Measurements from ENCODE around the gene CCDC54.
"Not testable (repeated sequence)": the region's sequence is repeated elsewhere in the genome, so short reads cannot be mapped to it uniquely, and the experiment has no call there.

The CCDC54 gene

GRCh38 chr3:107377151-107377550 lies at the start of gene CCDC54:
Gene CCDC54, plus strand, starts transcription at chr3:107377439. Its CDS starts 149 bp downstream, at chr3:107377588.
- DNase-seq: no peak

- DNase-seq: no peak
Measured at GRCh38 chr3:107328069-107328468, 49.2 kb upstream of the CCDC54 start.

GRCh38 chr3:107329088-107329487 lies 48.2 kb upstream of the CCDC54 start:
- no peak for DNase-seq

DNA sequence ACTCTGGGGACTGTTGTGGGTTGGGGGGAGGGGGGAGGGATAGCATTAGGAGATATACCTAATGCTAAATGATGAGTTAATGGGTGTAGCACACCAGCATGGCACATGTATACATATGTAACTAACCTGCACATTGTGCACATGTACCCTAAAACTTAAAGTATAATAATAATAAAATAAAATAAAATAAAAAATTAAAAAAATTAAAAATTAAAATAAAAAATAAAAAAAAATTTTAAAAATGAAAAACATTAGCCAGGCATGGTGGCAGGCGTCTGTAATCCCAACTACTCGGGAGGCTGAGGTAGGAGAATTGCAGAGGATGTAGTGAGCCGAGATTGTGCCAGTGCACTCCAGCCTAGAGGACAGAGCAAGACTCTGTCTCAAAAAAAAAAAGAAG lies 37.5 kb upstream of the CCDC54 start:
- not testable (repeated sequence) for DNase-seq

DNA sequence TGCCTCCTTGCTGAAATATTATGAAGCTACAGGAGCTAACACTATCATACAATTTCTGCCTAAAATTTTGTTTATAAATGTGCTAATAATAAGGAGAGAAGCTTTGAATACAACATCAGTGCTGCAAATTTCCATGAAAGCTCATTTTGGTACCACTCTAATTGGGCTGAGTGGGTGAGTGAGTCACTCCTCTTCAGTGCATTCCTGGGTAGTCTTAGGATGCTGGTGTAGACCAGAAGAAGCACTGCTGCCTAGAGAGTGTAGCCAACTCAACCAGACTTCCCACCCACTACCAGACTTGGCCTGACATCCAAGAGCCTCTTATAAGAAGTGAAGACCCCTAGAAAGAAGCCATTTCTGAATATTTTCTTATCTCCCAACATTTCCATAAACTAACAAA lies 32.5 kb upstream of the CCDC54 start:
- DNase-seq: no peak

GRCh38 chr3:107345822-107346405 lies 31.3 kb upstream of the CCDC54 start:
- no peak for DNase-seq

GRCh38 chr3:107346564-107346963 lies 30.7 kb upstream of the CCDC54 start:
- DNase-seq: no peak

DNA sequence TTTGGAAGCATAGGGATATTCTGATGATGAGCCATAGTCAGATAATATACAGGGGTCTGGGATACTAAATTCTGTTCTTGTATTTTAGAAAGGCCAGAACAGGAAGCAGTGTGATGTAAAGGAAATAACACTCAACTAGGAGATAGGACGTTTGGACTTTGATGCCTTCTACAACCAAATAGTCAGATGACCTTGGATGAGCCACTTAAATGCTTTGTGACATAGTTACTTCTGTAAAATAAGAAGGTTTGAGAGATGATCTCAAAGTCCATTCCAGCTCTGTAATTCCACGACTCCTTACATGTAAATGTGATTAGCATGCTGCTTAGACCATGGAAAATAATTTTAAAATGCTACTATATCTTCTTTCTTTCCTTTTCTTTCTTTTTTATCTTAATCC lies 29.5 kb upstream of the CCDC54 start:
- no peak for DNase-seq

- no peak for DNase-seq
Measured at GRCh38 chr3:107356706-107357105, 20.5 kb upstream of the CCDC54 start.

DNA sequence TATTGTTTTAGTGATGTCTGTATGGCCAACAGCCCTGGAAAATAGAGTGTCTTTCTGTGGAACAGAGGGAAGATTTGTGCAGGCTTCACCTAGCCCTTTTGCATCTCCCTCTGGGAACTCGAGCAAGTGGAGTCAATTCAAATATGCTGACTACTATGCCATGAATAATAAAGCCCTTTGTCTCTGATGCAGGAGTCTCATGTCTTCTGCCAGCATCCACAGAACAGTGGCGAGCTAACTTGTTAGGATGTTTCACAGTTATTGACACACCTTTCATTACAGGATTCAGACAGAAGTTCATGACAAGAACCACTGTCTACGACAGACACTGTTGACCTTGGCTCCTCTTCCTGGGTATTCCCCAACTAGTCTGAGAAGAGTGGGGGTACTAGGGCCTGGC lies 15.6 kb upstream of the CCDC54 start:
- DNase-seq: no peak

- DNase-seq: no peak
Measured at GRCh38 chr3:107365051-107365450, 12.2 kb upstream of the CCDC54 start.

GRCh38 chr3:107366766-107367165 lies 10.5 kb upstream of the CCDC54 start:
- DNase-seq: no peak

- DNase-seq: no peak
Measured at GRCh38 chr3:107367353-107367752, 9.9 kb upstream of the CCDC54 start.

DNA sequence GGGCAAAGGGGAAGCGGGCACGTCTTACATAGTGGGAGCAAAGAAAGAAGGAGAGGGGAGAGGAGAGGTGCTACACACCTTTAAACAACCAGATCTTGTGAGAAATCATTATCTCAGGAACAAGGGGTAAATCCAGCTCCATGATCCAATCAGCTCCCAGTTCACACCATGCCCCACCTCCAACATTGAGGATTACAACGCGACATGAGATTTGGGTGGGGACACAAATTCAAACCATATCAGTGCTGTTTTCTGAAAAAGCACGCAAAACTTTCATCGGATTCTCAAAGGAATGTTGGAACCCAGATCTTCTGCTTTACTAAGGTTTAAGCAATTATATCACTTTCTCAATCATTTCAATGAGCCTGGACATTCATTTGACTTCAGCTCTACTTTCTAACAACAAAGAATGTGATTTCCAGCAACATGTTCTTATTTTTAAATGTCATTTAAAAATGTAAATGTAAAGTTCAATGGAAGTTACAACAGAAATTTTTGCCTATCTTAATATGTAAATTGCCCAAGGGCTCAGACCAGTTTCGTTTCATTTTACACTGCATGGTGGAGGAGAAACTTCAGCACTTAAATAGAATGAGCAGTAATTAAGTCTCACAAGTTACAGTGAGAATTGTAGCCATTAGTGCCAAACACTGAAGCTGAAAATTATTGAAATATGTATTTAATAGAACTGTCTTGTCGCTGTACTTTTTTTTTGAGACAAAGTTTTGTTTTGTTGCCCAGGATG lies 8.4 kb upstream of the CCDC54 start:
- no peak for DNase-seq

DNA sequence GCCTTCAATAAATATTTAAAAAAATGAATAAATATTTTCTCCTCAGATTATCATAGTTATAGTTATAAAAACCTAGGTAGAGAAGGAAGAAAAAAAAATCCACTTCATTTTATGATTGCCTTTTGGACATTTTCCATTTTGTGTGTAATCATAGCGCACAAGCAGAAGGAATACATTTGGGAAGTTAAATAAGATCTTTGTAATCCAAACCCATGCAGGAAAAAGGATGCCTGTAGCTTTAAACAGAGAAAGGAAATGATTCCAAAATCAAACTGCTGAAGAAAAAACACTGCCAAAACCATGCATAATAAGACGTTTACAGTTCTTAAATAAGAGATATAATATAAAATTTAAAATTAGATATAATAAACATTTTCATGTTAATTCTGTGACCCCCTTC lies 7.4 kb upstream of the CCDC54 start:
- DNase-seq: no peak

DNA sequence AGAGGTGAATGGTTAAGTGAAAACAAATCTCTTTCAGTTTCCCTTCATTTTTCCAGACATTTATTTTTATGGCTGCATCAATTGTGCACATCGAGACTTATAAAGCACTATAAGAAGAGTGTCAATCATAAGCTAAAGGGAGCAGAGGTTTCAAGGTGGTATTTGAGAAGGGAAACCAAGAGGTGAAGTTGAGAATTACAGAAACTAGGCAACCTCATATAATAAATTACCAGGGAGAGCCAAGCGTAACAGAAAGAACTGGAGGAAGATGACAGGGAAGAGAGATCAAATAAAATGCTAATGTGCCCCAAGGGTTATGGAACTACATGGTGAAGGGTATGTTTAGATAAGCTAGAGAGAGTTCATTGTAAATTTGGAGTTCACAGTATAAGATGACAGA lies 6.3 kb upstream of the CCDC54 start:
- no peak for DNase-seq

- DNase-seq: no peak
Measured at GRCh38 chr3:107372506-107372905, 4.7 kb upstream of the CCDC54 start.

DNA sequence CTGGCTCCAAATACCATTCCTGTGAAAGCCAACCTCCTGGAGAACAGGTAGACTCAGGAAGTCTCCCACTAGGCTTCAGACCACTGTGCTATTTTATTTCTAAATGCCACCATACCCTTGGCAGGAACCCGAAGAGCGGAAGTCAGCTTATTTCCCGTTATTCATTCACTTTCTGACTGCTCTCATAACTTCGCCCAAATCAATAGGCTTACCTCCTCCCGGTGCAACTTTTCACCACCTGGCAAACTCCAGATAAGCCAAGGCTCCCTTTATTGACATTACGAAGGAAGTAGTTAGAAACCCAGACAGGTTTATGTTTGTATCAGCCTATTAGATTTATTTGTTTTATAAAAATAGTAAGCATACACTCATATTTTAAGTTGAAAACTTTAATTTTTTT lies 3.3 kb upstream of the CCDC54 start:
- DNase-seq: no peak

- DNase-seq: no peak
Measured at GRCh38 chr3:107375682-107376081, 1.6 kb upstream of the CCDC54 start.

- no peak for DNase-seq
Measured at GRCh38 chr3:107382631-107383030, 5.4 kb downstream of the CCDC54 start.

- DNase-seq: no peak
Measured at GRCh38 chr3:107384428-107384827, 7.2 kb downstream of the CCDC54 start.

- DNase-seq: no peak
Measured at GRCh38 chr3:107384907-107385306, 7.7 kb downstream of the CCDC54 start.

DNA sequence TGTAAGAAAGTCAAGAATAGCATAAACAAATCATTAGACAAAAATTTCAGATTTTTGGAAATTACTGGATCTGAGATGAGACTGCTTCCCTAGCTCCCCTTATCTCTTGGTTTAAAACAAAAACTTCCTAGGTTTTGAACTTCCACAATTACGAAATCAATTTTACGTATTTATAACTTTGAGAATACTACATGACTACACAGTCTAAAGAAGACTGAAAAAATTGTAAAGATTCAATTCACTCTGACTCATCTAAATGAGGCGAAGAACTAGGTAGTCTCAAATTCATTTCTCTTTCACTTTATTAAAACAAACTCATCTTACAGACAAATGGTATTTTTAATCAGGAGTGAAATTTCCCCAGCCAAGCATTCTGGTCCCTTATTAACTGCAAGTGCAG lies 10.3 kb downstream of the CCDC54 start:
- no peak for DNase-seq

- no peak for DNase-seq
Measured at GRCh38 chr3:107392549-107393165, 15.4 kb downstream of the CCDC54 start.

Data from NCI-H1930 (cell line).